ENCODE measurements around the gene PACS2. TPM values are rescaled to one million over a fixed set of nuclear protein-coding genes. Genes with fewer than 3 reads are reported as not detected.
"Not testable (repeated sequence)": the region's sequence is repeated elsewhere in the genome, so short reads cannot be mapped to it uniquely, and the experiment has no call there.

Gene PACS2
- total RNA-seq, 1 experiment from 2014 or later = 65.6 TPM

- no peak for DNase-seq (ENCODE audit: low spot score)
Observed at GRCh38 chr14:105348945-105349699, 34.6 kb downstream of the PACS2 start.

GRCh38 chr14:105349992-105350391, 35.4 kb downstream of the PACS2 start:
- DNase-seq (ENCODE audit: low spot score) = no peak

DNA sequence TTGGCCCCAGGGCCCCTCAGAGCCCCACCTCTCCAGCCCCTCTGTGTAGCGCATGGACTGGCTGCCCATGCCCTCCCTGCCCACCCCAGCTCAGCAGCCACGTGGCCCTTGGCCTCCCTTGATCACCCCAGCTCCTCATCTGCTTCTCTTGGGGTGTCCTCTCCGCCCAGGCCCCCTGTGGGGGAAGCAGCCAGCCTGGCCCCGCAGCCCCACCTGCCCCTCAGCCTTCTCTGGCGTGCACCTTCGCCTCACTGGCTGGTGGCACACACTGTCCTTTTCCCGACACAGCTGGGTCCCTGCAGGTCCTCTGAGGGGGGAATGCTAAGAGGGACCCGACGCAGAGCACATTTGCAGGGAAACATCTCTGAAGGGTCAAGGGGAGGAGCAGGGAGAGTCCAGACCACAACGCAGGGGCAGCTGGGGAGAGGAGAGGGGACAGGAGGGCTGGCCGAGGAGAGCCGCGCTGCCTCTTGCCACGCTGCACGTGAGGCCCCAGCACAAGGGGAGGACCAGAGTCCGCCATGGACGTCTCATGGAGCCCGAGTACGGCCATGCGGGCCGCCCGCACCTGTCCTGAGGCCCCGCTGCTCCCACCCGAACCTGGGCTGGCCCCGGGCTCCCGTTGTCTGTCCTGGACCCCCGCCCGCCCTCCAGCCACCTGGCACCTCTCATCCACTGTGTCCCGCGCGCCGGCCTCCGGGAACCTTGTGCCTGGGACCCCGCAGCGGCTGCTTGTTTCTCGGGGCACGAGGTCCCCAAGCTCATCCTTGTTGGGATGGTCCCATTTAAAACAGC, 36.1 kb downstream of the PACS2 start:
- no peak for DNase-seq (ENCODE audit: low spot score)

DNA sequence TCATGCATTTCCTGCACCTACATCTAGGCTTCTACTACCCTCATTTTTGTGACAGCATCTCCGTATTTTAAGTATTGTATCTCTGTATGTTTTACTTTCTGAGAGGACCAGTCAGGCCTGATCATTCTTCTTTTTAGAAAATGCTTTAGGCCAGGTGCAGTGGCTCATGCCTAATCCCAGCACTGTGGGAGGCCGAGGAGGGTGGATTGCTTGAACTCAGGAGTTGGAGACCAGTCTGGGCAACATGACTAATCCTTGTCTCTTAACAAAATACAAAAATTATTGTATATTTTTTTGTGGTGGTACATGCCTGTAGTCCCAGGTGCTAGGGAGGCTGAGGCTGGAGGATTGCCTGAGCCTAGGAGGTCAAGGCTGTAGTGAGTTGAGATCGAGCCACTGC, 36.9 kb downstream of the PACS2 start:
- no peak for DNase-seq (ENCODE audit: low spot score)

- peak; percentile 88 for DNase-seq (ENCODE audit: low spot score)
Observed at GRCh38 chr14:105351920-105352851, 37.6 kb downstream of the PACS2 start.

GRCh38 chr14:105353136-105353535, 38.6 kb downstream of the PACS2 start:
- no peak for DNase-seq (ENCODE audit: low spot score)

DNA sequence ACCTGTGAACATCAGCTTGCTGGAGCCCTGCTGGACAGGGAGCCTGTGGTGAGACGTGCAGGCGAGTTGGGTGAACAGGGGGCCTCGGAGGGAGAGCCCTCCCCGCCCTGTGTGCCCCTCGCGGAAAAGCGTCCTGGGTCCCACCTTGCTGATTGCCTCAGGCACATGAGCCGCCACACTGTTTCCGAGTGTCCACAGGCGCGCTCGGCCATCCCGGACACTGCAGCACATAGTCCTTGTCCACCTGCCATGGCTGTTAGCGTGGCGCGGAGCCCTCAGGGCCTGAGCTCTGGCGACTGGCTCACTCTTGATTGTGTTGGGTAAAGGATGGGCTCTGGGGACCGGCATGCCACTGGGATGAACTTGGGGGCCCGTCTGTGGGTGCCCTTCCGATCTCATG, 40.0 kb downstream of the PACS2 start:
- DNase-seq (ENCODE audit: low spot score) = no peak

- DNase-seq (ENCODE audit: low spot score) = no peak
Observed at GRCh38 chr14:105355049-105355575, 40.6 kb downstream of the PACS2 start.

GRCh38 chr14:105355850-105356604, 41.5 kb downstream of the PACS2 start:
- no peak for DNase-seq (ENCODE audit: low spot score)

DNA sequence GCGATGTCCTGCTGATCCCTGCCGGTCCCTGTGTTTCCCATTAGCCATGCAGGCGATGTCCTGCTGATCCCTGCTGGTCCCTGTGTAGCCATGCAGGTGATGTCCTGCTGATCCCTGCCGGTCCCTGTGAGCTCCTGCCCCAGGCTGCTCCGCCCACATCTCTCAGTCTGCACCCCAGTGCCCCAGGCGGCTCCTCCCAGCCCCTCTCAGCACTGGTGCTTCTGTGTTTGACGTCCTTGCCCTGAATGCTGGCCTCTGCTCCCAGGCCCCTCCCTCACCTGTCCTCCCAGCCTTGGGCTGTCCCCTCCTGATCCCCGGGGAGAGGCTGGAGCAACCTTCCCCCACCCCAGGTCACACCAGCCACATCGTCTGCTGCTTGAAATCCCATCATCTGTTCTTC, 42.4 kb downstream of the PACS2 start:
- DNase-seq (ENCODE audit: low spot score) = no peak

GRCh38 chr14:105357626-105358025, 43.1 kb downstream of the PACS2 start:
- DNase-seq (ENCODE audit: low spot score) = no peak

- no peak for DNase-seq (ENCODE audit: low spot score)
Observed at GRCh38 chr14:105358140-105358846, 43.7 kb downstream of the PACS2 start.

- no peak for DNase-seq (ENCODE audit: low spot score)
Observed at GRCh38 chr14:105358943-105359342, 44.4 kb downstream of the PACS2 start.

DNA sequence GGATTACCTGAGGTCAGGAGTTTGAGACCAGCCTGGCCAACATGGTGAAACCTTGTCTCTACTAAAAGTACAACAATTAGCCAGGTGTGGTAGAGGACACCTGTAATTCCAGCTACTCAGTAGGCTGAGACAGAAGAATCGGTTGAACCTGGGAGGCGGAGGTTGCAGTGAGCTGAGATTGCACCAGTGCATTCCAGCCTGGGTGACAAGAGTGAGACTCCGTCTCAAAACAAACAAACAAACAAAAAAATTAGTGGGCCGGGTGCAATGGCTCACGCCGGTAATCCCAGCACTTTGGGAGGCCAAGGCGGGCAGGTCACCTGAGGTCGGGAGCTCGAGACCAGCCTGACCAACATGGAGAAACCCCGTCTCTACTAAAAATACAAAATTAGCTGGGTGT, 46.9 kb downstream of the PACS2 start:
- DNase-seq (ENCODE audit: low spot score) = not testable (repeated sequence)

- no peak for DNase-seq (ENCODE audit: low spot score)
Observed at GRCh38 chr14:105363847-105364708, 49.5 kb downstream of the PACS2 start.

- DNase-seq (ENCODE audit: low spot score) = no peak
Observed at GRCh38 chr14:105365101-105365500, 50.6 kb downstream of the PACS2 start.

- DNase-seq (ENCODE audit: low spot score) = no peak
Observed at GRCh38 chr14:105365681-105366080, 51.1 kb downstream of the PACS2 start.

GRCh38 chr14:105366386-105367074, 52.0 kb downstream of the PACS2 start:
- no peak for DNase-seq (ENCODE audit: low spot score)

All from HT-29 (cell line).